Hepatocyte (in vitro differentiated cells): ENCODE data around the gene ARID4B. TPM values are rescaled to one million over a fixed set of nuclear protein-coding genes. Genes with fewer than 3 reads are reported as not detected.

Experiments used
- DNase-seq: peaks from one replicate; pipeline ENCODE4 v3.0.0-alpha.2; 2016; ENCODE audit warnings: low spot score
- H2AFZ ChIP-seq: fragments of 200-600 bp; sonication (generic); 2 replicates; pipeline ENCODE4 v1.6.0; 2016; ENCODE audit warnings: antibody characterized with exemption, mild to moderate bottlenecking
- H3K27ac ChIP-seq: fragments of 200-600 bp; sonication (generic); 2 replicates; pipeline ENCODE4 v1.5.1; 2016; ENCODE audit warnings: mild to moderate bottlenecking
- H3K27me3 ChIP-seq: fragments of 200-600 bp; sonication (generic); 2 replicates; pipeline ENCODE4 v1.6.1; 2016
- H3K36me3 ChIP-seq: fragments of 200-600 bp; sonication (generic); replicated peaks from 2 replicates; pipeline ENCODE4 v1.5.1; 2016; ENCODE audit warnings: low read depth; ENCODE audit not compliant: insufficient read depth
- H3K4me1 ChIP-seq: fragments of 200-600 bp; sonication (generic); 2 replicates; pipeline ENCODE4 v1.5.1; 2016; ENCODE audit warnings: mild to moderate bottlenecking, moderate library complexity; ENCODE audit not compliant: insufficient read depth
- H3K4me2 ChIP-seq: fragments of 200-600 bp; sonication (generic); 2 replicates; pipeline ENCODE4 v1.6.0; 2016
- H3K4me3 ChIP-seq: fragments of 200-600 bp; sonication (generic); 2 replicates; pipeline ENCODE4 v1.5.1; 2016; ENCODE audit warnings: mild to moderate bottlenecking
- H3K79me2 ChIP-seq: fragments of 200-600 bp; sonication (generic); 2 replicates; pipeline ENCODE4 v1.6.0; 2017; ENCODE audit warnings: mild to moderate bottlenecking
- H3K9me2 ChIP-seq: fragments of 200-600 bp; sonication (generic); replicated peaks from 2 replicates; pipeline ENCODE4 v1.6.0; 2017; ENCODE audit warnings: mild to moderate bottlenecking; ENCODE audit not compliant: insufficient read depth
- H3K9me3 ChIP-seq: fragments of 200-600 bp; sonication (generic); 2 replicates; pipeline ENCODE4 v1.5.1; 2016; ENCODE audit warnings: low read depth, mild to moderate bottlenecking
- H4K20me1 ChIP-seq: fragments of 200-600 bp; sonication (generic); 2 replicates; pipeline ENCODE4 v1.6.0; 2016; ENCODE audit warnings: mild to moderate bottlenecking; ENCODE audit not compliant: insufficient read depth, poor library complexity, severe bottlenecking
- CTCF ChIP-seq: fragments of 200-600 bp; sonication (generic); IDR thresholded peaks from 2 replicates; pipeline ENCODE4 v1.5.1; 2016; ENCODE audit warnings: antibody characterized with exemption, mild to moderate bottlenecking; ENCODE audit not compliant: poor library complexity
- EZH2 ChIP-seq: fragments of 200-600 bp; sonication (generic); IDR thresholded peaks from 2 replicates; pipeline ENCODE4 v1.6.1; 2016; ENCODE audit warnings: antibody characterized with exemption, mild to moderate bottlenecking, borderline replicate concordance
- EZH2phosphoT487 ChIP-seq: fragments of 200-600 bp; sonication (generic); IDR thresholded peaks from one replicate; pipeline ENCODE4 v1.6.1; 2018; ENCODE audit warnings: antibody characterized with exemption, mild to moderate bottlenecking, low read depth, moderate library complexity; ENCODE audit not compliant: unreplicated experiment, severe bottlenecking
- WGBS: methylation state at CpG from one replicate; pipeline ENCODE4 v1.1.6; 2016; ENCODE audit warnings: low lambda C conversion rate; ENCODE audit errors: missing lambda C conversion rate; 5-methylcytosine and 5-hydroxymethylcytosine counted together
- polyA plus RNA-seq: library from polyadenylated mRNA; unstranded; fragments of >200 nt; fragmentation: Nextera tagmentation; extraction: Ambion mirVana; gene quantifications from 2 replicates; pipeline ENCODE4 v1.2.1, GENCODE V29; 2016
- total RNA-seq: library from RNA; depleted of rRNA; stranded (reverse); fragments of >200 nt; gene quantifications from 2 replicates; pipeline ENCODE4 v1.2.3, GENCODE V29; 2014

The ARID4B gene
- total and polyA plus RNA-seq, 2 experiments from 2014 or later = 29.4 to 35.0 TPM

- H4K20me1 ChIP-seq = peaks cover 99% of the 10 kb centered on the region
- 97% methylated on average over 4 of the region's 4 CpGs for WGBS
- H3K4me3 ChIP-seq = no peak overlapping the region
Measured at GRCh38 chr1:235315735-235316134, 12.2 kb downstream of the ARID4B start.

GRCh38 chr1:235315173-235315572 is 12.8 kb downstream of the ARID4B start:
- H3K9me3 ChIP-seq = no peaks in the 10 kb centered on the region
- DNase-seq = no peak
- no peaks in the 10 kb centered on the region for H3K36me3 ChIP-seq
- no peak overlapping the region for H3K27ac ChIP-seq
- WGBS = 95% methylated on average over 5 of the region's 5 CpGs
- peaks cover 100% of the 10 kb centered on the region for H3K79me2 ChIP-seq
- peaks cover 13% of the 10 kb centered on the region for H3K4me1 ChIP-seq
- no peak overlapping the region for H3K4me3 ChIP-seq
- no peaks in the 10 kb centered on the region for H3K27me3 ChIP-seq
- H4K20me1 ChIP-seq = peaks cover 99% of the 10 kb centered on the region
- H3K9me2 ChIP-seq = no peaks in the 10 kb centered on the region
- TF ChIP-seq CTCF = no peak
- TF ChIP-seq EZH2 = no peak
- TF ChIP-seq EZH2phosphoT487 = no peak
- H3K4me2 ChIP-seq = no peak overlapping the region
- H2AFZ ChIP-seq = no peak overlapping the region

More at GRCh38 chr1:235315735-235316134, 12.2 kb downstream of the ARID4B start:
- Histone ChIP-seq H3K27me3 (no peaks in the 10 kb centered on the region), H3K9me2 (no peaks in the 10 kb centered on the region), H3K27ac (no peak overlapping the region), H3K4me2 (no peak overlapping the region), H3K79me2 (peaks cover 100% of the 10 kb centered on the region), H3K4me1 (peaks cover 13% of the 10 kb centered on the region), H2AFZ (no peak overlapping the region), H3K36me3 (no peaks in the 10 kb centered on the region), H3K9me3 (no peaks in the 10 kb centered on the region)
- no peak for TF ChIP-seq EZH2
- TF ChIP-seq CTCF = no peak
- TF ChIP-seq EZH2phosphoT487 = no peak
- no peak for DNase-seq

GRCh38 chr1:235313931-235314678 is 13.9 kb downstream of the ARID4B start:
- TF ChIP-seq CTCF (no peak), EZH2 (no peak), EZH2phosphoT487 (no peak)
- Histone ChIP-seq H3K9me3 (no peaks in the 10 kb centered on the region), H3K36me3 (no peaks in the 10 kb centered on the region), H3K4me1 (peaks cover 13% of the 10 kb centered on the region), H3K27me3 (no peaks in the 10 kb centered on the region), H3K4me3 (no peak overlapping the region), H3K9me2 (no peaks in the 10 kb centered on the region), H4K20me1 (peaks cover 92% of the 10 kb centered on the region), H3K4me2 (peak overlapping the region; percentile 59), H3K79me2 (peaks cover 92% of the 10 kb centered on the region), H2AFZ (no peak overlapping the region), H3K27ac (peak overlapping the region; percentile 17)
- WGBS = 70% methylated on average over 4 of the region's 4 CpGs
- no peak for DNase-seq
